Testis (tissue), 2 donors: ENCODE measurements around the gene ULBP2.

Experiments used
- POLR2A ChIP-seq: fragments of 450-650 bp; IDR thresholded peaks from one replicate; pipeline ENCODE4 v1.6.1; 2017; ENCODE audit warnings: antibody characterized with exemption, mild to moderate bottlenecking, moderate library complexity
- TF ChIP-seq, protein P1 (sequence below), 3 experiments: fragments of 450-650 bp in 2 of 3; fragments of 200-600 bp in 1 of 3; sonication (generic) in 1 of 3; IDR thresholded peaks; one replicate each; pipeline ENCODE4 v1.5.1; 2016 to 2019; ENCODE audit warnings: antibody characterized with exemption in 3 of 3, mild to moderate bottlenecking in 2 of 3, moderate library complexity in 1 of 3

- TF ChIP-seq, protein P1, sequence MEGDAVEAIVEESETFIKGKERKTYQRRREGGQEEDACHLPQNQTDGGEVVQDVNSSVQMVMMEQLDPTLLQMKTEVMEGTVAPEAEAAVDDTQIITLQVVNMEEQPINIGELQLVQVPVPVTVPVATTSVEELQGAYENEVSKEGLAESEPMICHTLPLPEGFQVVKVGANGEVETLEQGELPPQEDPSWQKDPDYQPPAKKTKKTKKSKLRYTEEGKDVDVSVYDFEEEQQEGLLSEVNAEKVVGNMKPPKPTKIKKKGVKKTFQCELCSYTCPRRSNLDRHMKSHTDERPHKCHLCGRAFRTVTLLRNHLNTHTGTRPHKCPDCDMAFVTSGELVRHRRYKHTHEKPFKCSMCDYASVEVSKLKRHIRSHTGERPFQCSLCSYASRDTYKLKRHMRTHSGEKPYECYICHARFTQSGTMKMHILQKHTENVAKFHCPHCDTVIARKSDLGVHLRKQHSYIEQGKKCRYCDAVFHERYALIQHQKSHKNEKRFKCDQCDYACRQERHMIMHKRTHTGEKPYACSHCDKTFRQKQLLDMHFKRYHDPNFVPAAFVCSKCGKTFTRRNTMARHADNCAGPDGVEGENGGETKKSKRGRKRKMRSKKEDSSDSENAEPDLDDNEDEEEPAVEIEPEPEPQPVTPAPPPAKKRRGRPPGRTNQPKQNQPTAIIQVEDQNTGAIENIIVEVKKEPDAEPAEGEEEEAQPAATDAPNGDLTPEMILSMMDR (IDR thresholded peaks at IDR 0.05): no peak
- no peak for TF ChIP-seq POLR2A
These were observed 43.7 kb downstream of the ULBP2 start for GRCh38 chr6:149985481-149985937.
